H1 (cell line): ENCODE measurements around the gene C15orf40. TPM values are rescaled to one million over a fixed set of nuclear protein-coding genes. Genes with fewer than 3 reads are reported as not detected.

ENCODE experiments used
- CTCF ChIA-PET: fragments of 300-600 bp; sonication (Branson Sonifier 250); formaldehyde crosslinking; loops from one replicate; lab custom pipeline; 2021; ENCODE audit not compliant: partially characterized antibody; lab: Charles Lee
- POLR2A ChIA-PET: fragments of 300-600 bp; sonication (Branson Sonifier 250); formaldehyde crosslinking; loops from one replicate; lab custom pipeline; 2021; ENCODE audit warnings: inconsistent platforms; ENCODE audit not compliant: partially characterized antibody; lab: Charles Lee
- DNase-seq, 2 experiments: peaks; one replicate each; pipeline versions ENCODE4 v3.0.0 to v3.0.0-alpha.2; 2010 to 2022; ENCODE audit warnings: low spot score in 2 of 2, low read depth in 1 of 2, mixed read lengths in 1 of 2
- FAIRE-seq: peaks from 2 replicates; lab custom pipeline; 2011; peaks lifted over from hg19 to GRCh38; lab: Jason Lieb, UNC
- H2AFZ ChIP-seq: 2 replicates; pipeline ENCODE4 v1.8.1; 2012; ENCODE audit warnings: low read length, inconsistent platforms
- H2AK5ac ChIP-seq: 2 replicates; pipeline ENCODE4 v1.6.1; 2013; ENCODE audit warnings: low read depth, low read length
- H2BK120ac ChIP-seq: replicated peaks from 2 replicates; pipeline ENCODE3; 2013; ENCODE audit warnings: low read depth, low read length, inconsistent platforms
- H2BK12ac ChIP-seq: 2 replicates; pipeline ENCODE4 v1.6.1; 2013; ENCODE audit warnings: low read depth, low read length
- H2BK15ac ChIP-seq: 2 replicates; pipeline ENCODE4 v1.6.1; 2013; ENCODE audit warnings: low read length
- H2BK20ac ChIP-seq: 2 replicates; pipeline ENCODE4 v1.6.1; 2013; ENCODE audit warnings: low read length
- H2BK5ac ChIP-seq: 2 replicates; pipeline ENCODE4 v1.6.1; 2013; ENCODE audit warnings: low read depth, low read length
- H3K14ac ChIP-seq: 2 replicates; pipeline ENCODE4 v1.6.1; 2013; ENCODE audit warnings: inconsistent platforms; ENCODE audit not compliant: insufficient read length
- H3K18ac ChIP-seq: 2 replicates; pipeline ENCODE4 v1.6.1; 2013; ENCODE audit warnings: low read length; ENCODE audit errors: extremely low read depth
- H3K23ac ChIP-seq: 2 replicates; pipeline ENCODE4 v1.6.1; 2013; ENCODE audit warnings: inconsistent platforms; ENCODE audit not compliant: insufficient read length
- H3K23me2 ChIP-seq: 2 replicates; pipeline ENCODE4 v1.6.1; 2013; ENCODE audit warnings: low read depth, low read length
- H3K27ac ChIP-seq: 2 replicates; pipeline ENCODE4 v1.6.1; 2011; ENCODE audit warnings: low read depth, low read length, inconsistent platforms
- H3K27me3 ChIP-seq, 4 experiments: replicated peaks in 1 of 4; 1 replicate in 1 of 4; 2 replicates in 3 of 4; pipeline versions ENCODE4 v1.6.1 to v1.8.1; 2011 to 2013; ENCODE audit warnings: low read length in 3 of 4, mild to moderate bottlenecking in 3 of 4, inconsistent platforms in 2 of 4, mixed read lengths in 2 of 4, moderate library complexity in 1 of 4; ENCODE audit not compliant: control insufficient read depth in 3 of 4, insufficient read depth in 3 of 4; ENCODE audit errors: extremely low read depth in 1 of 4
- H3K36me3 ChIP-seq, 4 experiments: 2 replicates each; pipeline versions ENCODE4 v1.6.1 to v1.8.1; 2011 to 2013; ENCODE audit warnings: mild to moderate bottlenecking in 4 of 4, low read length in 3 of 4, moderate library complexity in 2 of 4, control low read depth in 1 of 4, inconsistent platforms in 1 of 4; ENCODE audit not compliant: insufficient read depth in 4 of 4, control insufficient read depth in 2 of 4
- H3K4ac ChIP-seq: replicated peaks from 2 replicates; pipeline ENCODE3; 2013; ENCODE audit warnings: low read length, low read depth, mixed read lengths, inconsistent platforms; ENCODE audit not compliant: insufficient read length
- H3K4me1 ChIP-seq, 4 experiments: replicated peaks in 1 of 4; 1 replicate in 1 of 4; 2 replicates in 3 of 4; pipeline versions ENCODE4 v1.6.1 to v1.8.1; 2011 to 2013; ENCODE audit warnings: low read length in 3 of 4, inconsistent platforms in 2 of 4, mixed read lengths in 1 of 4; ENCODE audit not compliant: insufficient read depth in 4 of 4, control insufficient read depth in 3 of 4
- H3K4me2 ChIP-seq, 2 experiments: 2 replicates each; pipeline versions ENCODE4 v1.6.1 to v1.8.1; 2011 to 2013; ENCODE audit warnings: low read depth in 2 of 2, low read length in 2 of 2, control low read depth in 1 of 2, inconsistent platforms in 1 of 2, mild to moderate bottlenecking in 1 of 2; ENCODE audit not compliant: insufficient read depth in 1 of 2
- H3K4me3 ChIP-seq, 4 experiments: fragments of 200-600, 300-600 bp in 1 of 4; sonication (generic), shearing (Covaris generic), sonication (Bioruptor Twin) in 1 of 4; 2 replicates each; pipeline versions ENCODE4 v1.5.1 to v1.8.1; 2011 to 2016; ENCODE audit warnings: low read length in 4 of 4, low read depth in 3 of 4, control low read depth in 2 of 4, inconsistent platforms in 2 of 4, mild to moderate bottlenecking in 2 of 4, mixed read lengths in 1 of 4, moderate library complexity in 1 of 4; ENCODE audit not compliant: insufficient read depth in 2 of 4; ENCODE audit errors: extremely low read depth in 1 of 4
- H3K56ac ChIP-seq: replicated peaks from 2 replicates; pipeline ENCODE3; 2013; ENCODE audit warnings: low read depth, mild to moderate bottlenecking, mixed read lengths, low read length, inconsistent platforms; ENCODE audit not compliant: insufficient read length
- H3K79me1 ChIP-seq: 2 replicates; pipeline ENCODE4 v1.6.1; 2013; ENCODE audit warnings: low read depth, low read length, control low read depth
- H3K79me2 ChIP-seq, 2 experiments: 2 replicates each; pipeline versions ENCODE4 v1.6.1 to v1.8.1; 2012 to 2013; ENCODE audit warnings: low read length in 2 of 2, mild to moderate bottlenecking in 2 of 2, inconsistent platforms in 1 of 2; ENCODE audit not compliant: insufficient read depth in 2 of 2, control insufficient read depth in 1 of 2
- H3K9ac ChIP-seq, 4 experiments: replicated peaks in 1 of 4; 1 replicate in 1 of 4; 2 replicates in 3 of 4; pipeline versions ENCODE4 v1.6.1 to v1.8.1; 2011 to 2013; ENCODE audit warnings: low read depth in 3 of 4, low read length in 3 of 4, control low read depth in 2 of 4, mild to moderate bottlenecking in 2 of 4, moderate library complexity in 2 of 4, inconsistent platforms in 1 of 4; ENCODE audit errors: extremely low read depth in 1 of 4
- H3K9me3 ChIP-seq, 2 experiments: 2 replicates each; pipeline versions ENCODE4 v1.6.1 to v1.8.1; 2012 to 2013; ENCODE audit warnings: mild to moderate bottlenecking in 2 of 2, moderate library complexity in 2 of 2, control low read depth in 1 of 2, inconsistent platforms in 1 of 2, low read depth in 1 of 2, low read length in 1 of 2, mixed read lengths in 1 of 2; ENCODE audit not compliant: insufficient read depth in 2 of 2
- H4K20me1 ChIP-seq, 2 experiments: replicated peaks in 1 of 2; 2 replicates each; pipeline versions ENCODE3 to v1.8.1; 2011 to 2013; ENCODE audit warnings: inconsistent platforms in 2 of 2, low read length in 2 of 2, mild to moderate bottlenecking in 1 of 2; ENCODE audit not compliant: insufficient read depth in 2 of 2, control insufficient read depth in 1 of 2
- H4K5ac ChIP-seq: 2 replicates; pipeline ENCODE4 v1.6.1; 2013; ENCODE audit warnings: low read length, low read depth, mixed read lengths, inconsistent platforms; ENCODE audit not compliant: insufficient read length
- H4K8ac ChIP-seq: 2 replicates; pipeline ENCODE4 v1.8.0; 2013; ENCODE audit warnings: mild to moderate bottlenecking, moderate library complexity, low read length, inconsistent platforms; ENCODE audit not compliant: insufficient read depth; ENCODE audit errors: extremely low read depth
- H4K91ac ChIP-seq: replicated peaks from 2 replicates; pipeline ENCODE3; 2013; ENCODE audit warnings: low read length, mixed read lengths, inconsistent platforms; ENCODE audit not compliant: insufficient read length
- POLR2A ChIP-seq, 2 experiments: IDR thresholded peaks; 1 replicate in 1 of 2; 2 replicates in 1 of 2; pipeline ENCODE4 v1.6.1; 2011; ENCODE audit warnings: low read depth in 2 of 2, low read length in 2 of 2, mild to moderate bottlenecking in 2 of 2; ENCODE audit errors: control extremely low read depth in 1 of 2
- SRF ChIP-seq: IDR thresholded peaks from 2 replicates; pipeline ENCODE4 v1.6.1; 2011; ENCODE audit warnings: mild to moderate bottlenecking, low read depth, low read length, moderate library complexity
- TCF12 ChIP-seq: IDR thresholded peaks from 2 replicates; pipeline ENCODE4 v1.6.1; 2011; ENCODE audit warnings: low read depth, mild to moderate bottlenecking, low read length
- TEAD4 ChIP-seq: IDR thresholded peaks from 2 replicates; pipeline ENCODE4 v1.6.1; 2012; ENCODE audit warnings: low read depth, low read length, inconsistent platforms, mixed read lengths
- WGBS, 2 experiments: shearing (Covaris generic) in 1 of 2; methylation state at CpG; one replicate each; pipeline versions ENCODE4 v1.1.6 to v1.1.7; 2013 to 2015; ENCODE audit warnings: low lambda C conversion rate in 2 of 2, mixed read lengths in 2 of 2, inconsistent platforms in 1 of 2, low coverage in 1 of 2, missing lambda C conversion rate in 1 of 2; ENCODE audit not compliant: insufficient replicate concordance in 2 of 2, insufficient coverage in 1 of 2, insufficient read length in 1 of 2; ENCODE audit errors: extremely low coverage in 1 of 2, missing lambda C conversion rate in 1 of 2; 5-methylcytosine and 5-hydroxymethylcytosine counted together
- polyA plus RNA-seq, 7 experiments: library from polyadenylated mRNA; depleted of rRNA in 3 of 7; stranded (reverse) in 5 of 7; unstranded in 2 of 7; fragments of >200 nt in 5 of 7; fragments of 200-250 nt in 2 of 7; gene quantifications; 1 replicate in 5 of 7; 2 replicates in 1 of 7; 4 replicates in 1 of 7; pipeline versions ENCODE4 v1.2.1 to v1.2.3, GENCODE V29; 2011 to 2013; ENCODE audit warnings: missing spikeins in 2 of 7, mixed read lengths in 2 of 7
- total RNA-seq: library from RNA; stranded (reverse); fragmentation: NEBNext Ultra II Directional; extraction: Animal tissue kit (Norgen Biotek cat#: 25700); gene quantifications from 2 replicates; pipeline ENCODE4 v1.2.1, GENCODE V29; 2021

Gene C15orf40
- total and polyA plus RNA-seq, 2 of the 8 experiments (the other 6 are each of a cell fraction or from before 2014, with no cell fraction given) = 10.7 TPM

GRCh38 chr15:82993144-82993543 is 18.3 kb downstream of the C15orf40 start:
- no peak overlapping the region for H2BK15ac ChIP-seq
- H4K20me1 ChIP-seq = no peaks in the 10 kb centered on the region
- no peak overlapping the region for H3K14ac ChIP-seq
- H3K27me3 ChIP-seq = no peaks in the 10 kb centered on the region
- H3K9me3 ChIP-seq = no peaks in the 10 kb centered on the region
- DNase-seq (no peak), FAIRE-seq (no peak)
- no peak overlapping the region for H2BK120ac ChIP-seq
- H3K79me1 ChIP-seq = no peaks in the 10 kb centered on the region
- no peak overlapping the region for H2BK20ac ChIP-seq
- no peak overlapping the region for H4K8ac ChIP-seq
- peaks cover 0 to 16% (median 0%) of the 10 kb centered on the region in 4 experiments; a peak in 4 of 8 replicates for H3K36me3 ChIP-seq
- H3K4me1 ChIP-seq = no peaks in the 10 kb centered on the region
- no peak overlapping the region for H3K18ac ChIP-seq
- WGBS, 2 experiments = 86 to 100% methylated on average over 2 to 4 of the region's 4 CpGs
- TF ChIP-seq POLR2A (IDR thresholded peaks at IDR 0.05; ENCODE audit: control extremely low read depth in 1 of 2, low read depth in 2 of 2, low read length in 2 of 2) = no peak
- no peak for TF ChIP-seq TEAD4
- TF ChIP-seq SRF = no peak
- TF ChIP-seq TCF12 = no peak
- ChIA-PET CTCF (interaction anchor here (0.5 to 2.1 kb wide), 7 partner anchors 15 to 371 kb away, joined by 3 to 9 read pairs (median 3); partner anchors contain the start of gene C15orf40), POLR2A (interaction anchor here (0.8 kb wide), 1 partner anchor 57 kb away, joined by 3 read pairs; no protein-coding TSS in a partner anchor)
- H2BK12ac ChIP-seq = no peak overlapping the region
- no peak overlapping the region for H3K23ac ChIP-seq
- no peaks in the 10 kb centered on the region for H3K79me2 ChIP-seq
- H3K9ac ChIP-seq = no peak overlapping the region
- H2BK5ac ChIP-seq = no peak overlapping the region
- no peaks in the 10 kb centered on the region for H3K23me2 ChIP-seq
- H3K4ac ChIP-seq = no peak overlapping the region
- H2AFZ ChIP-seq = no peak overlapping the region
- H3K4me3 ChIP-seq = no peak overlapping the region
- no peak overlapping the region for H3K4me2 ChIP-seq
- H4K91ac ChIP-seq = no peak overlapping the region
- no peak overlapping the region for H2AK5ac ChIP-seq
- no peak overlapping the region for H4K5ac ChIP-seq
- no peak overlapping the region for H3K56ac ChIP-seq
- H3K27ac ChIP-seq = no peak overlapping the region
